Ectodermal cell (in vitro differentiated cells): ENCODE data around the gene SSC4D.
"Not testable (repeated sequence)": the region's sequence is repeated elsewhere in the genome, so short reads cannot be mapped to it uniquely, and the experiment has no call there.

Source experiments
- H3K27ac ChIP-seq: 2 replicates; pipeline ENCODE4 v1.7.0; 2013; ENCODE audit warnings: mild to moderate bottlenecking, low read depth, low read length; ENCODE audit not compliant: insufficient read depth, poor library complexity, severe bottlenecking
- H3K27me3 ChIP-seq: 2 replicates; pipeline ENCODE4 v1.7.0; 2013; ENCODE audit warnings: mild to moderate bottlenecking, low read length; ENCODE audit not compliant: insufficient read depth, control insufficient read depth, poor library complexity, severe bottlenecking
- H3K36me3 ChIP-seq: one replicate; pipeline ENCODE4 v1.7.0; 2013; ENCODE audit warnings: low read length; ENCODE audit not compliant: control insufficient read depth, insufficient read depth
- H3K4me1 ChIP-seq: one replicate; pipeline ENCODE4 v1.7.0; 2013; ENCODE audit warnings: low read length; ENCODE audit not compliant: control insufficient read depth, insufficient read depth
- H3K4me3 ChIP-seq: 2 replicates; pipeline ENCODE4 v1.7.0; 2013; ENCODE audit warnings: low read depth, low read length, control low read depth; ENCODE audit not compliant: insufficient read depth
- H3K9me3 ChIP-seq: 2 replicates; pipeline ENCODE4 v1.7.0; 2013; ENCODE audit warnings: mild to moderate bottlenecking, low read length, moderate library complexity; ENCODE audit not compliant: control insufficient read depth
- WGBS, 2 experiments: methylation state at CpG; one replicate each; pipeline ENCODE4 v1.1.7; 2013; ENCODE audit warnings: missing lambda C conversion rate in 2 of 2; 5-methylcytosine and 5-hydroxymethylcytosine counted together

The SSC4D gene

GRCh38 chr7:76430836-76431235, 21.3 kb upstream of the SSC4D start:
- Histone ChIP-seq H3K9me3 (no peaks in the 10 kb centered on the region), H3K27me3 (no peaks in the 10 kb centered on the region), H3K27ac (no peak overlapping the region), H3K4me1 (no peaks in the 10 kb centered on the region), H3K36me3 (no peaks in the 10 kb centered on the region), H3K4me3 (no peak overlapping the region)
- 91 to 97% methylated on average over 3 of the region's 3 CpGs for WGBS, 2 experiments

GRCh38 chr7:76430211-76430610, 20.7 kb upstream of the SSC4D start:
- Histone ChIP-seq H3K9me3 (no peaks in the 10 kb centered on the region), H3K27me3 (no peaks in the 10 kb centered on the region), H3K4me1 (no peaks in the 10 kb centered on the region), H3K27ac (no peak overlapping the region), H3K36me3 (no peaks in the 10 kb centered on the region), H3K4me3 (no peak overlapping the region)
- WGBS, 2 experiments = 91 to 95% methylated on average over 9 of the region's 9 CpGs

DNA sequence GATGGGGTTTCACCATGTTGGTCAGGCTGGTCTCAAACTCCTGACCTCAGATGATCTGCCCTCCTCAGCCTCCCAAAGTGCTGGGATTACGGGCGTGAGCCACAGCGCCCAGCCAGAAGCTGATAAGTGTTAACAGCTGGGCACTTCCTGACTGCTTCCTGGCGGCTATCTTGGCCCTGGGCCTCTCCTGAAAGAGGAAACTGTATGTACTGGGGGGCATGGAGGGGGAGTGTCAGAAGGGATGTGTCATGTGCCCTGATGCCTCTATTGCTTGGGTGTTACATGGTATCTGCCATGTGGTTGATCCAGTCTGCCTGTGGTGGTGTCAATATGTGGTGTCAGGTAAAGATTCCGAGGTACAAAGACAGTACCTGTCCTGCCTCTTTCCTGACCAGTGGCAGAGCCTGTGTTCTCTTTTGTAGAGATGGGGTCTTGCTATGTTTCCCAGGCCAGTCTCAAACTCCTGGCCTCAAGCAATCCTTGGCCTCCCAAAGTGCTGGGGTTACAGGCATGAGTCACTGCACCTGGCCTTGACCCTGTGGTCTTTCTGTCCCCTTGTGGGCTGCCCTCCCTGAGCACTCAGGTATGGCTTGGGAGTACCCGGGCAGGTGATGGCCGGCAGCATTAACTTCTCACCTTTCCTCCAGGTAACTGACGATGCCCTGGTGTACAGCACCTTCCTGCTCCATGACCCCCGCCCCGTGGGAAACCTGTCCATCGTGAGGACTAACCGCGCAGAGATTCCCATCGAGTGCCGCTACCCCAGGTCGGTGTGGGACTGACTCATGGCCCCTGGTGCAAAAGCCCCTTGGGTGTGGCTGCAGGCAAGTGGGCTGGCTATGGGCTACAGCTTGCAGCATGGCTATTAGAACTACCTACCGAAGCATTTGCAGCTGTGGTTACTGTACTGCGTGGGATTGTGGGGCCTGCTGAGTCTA, 19.6 kb upstream of the SSC4D start:
- Histone ChIP-seq H3K9me3 (no peaks in the 10 kb centered on the region), H3K27ac (no peak overlapping the region), H3K4me1 (no peaks in the 10 kb centered on the region), H3K4me3 (no peak overlapping the region), H3K27me3 (no peaks in the 10 kb centered on the region), H3K36me3 (no peaks in the 10 kb centered on the region)
- 92 to 93% methylated on average over 18 of the region's 18 CpGs for WGBS, 2 experiments

GRCh38 chr7:76428149-76428823, 18.8 kb upstream of the SSC4D start:
- Histone ChIP-seq H3K9me3 (no peaks in the 10 kb centered on the region), H3K4me1 (no peaks in the 10 kb centered on the region), H3K27ac (no peak overlapping the region), H3K4me3 (no peak overlapping the region), H3K27me3 (no peaks in the 10 kb centered on the region), H3K36me3 (no peaks in the 10 kb centered on the region)
- 89% methylated on average over 13 of the region's 13 CpGs for WGBS, 2 experiments

DNA sequence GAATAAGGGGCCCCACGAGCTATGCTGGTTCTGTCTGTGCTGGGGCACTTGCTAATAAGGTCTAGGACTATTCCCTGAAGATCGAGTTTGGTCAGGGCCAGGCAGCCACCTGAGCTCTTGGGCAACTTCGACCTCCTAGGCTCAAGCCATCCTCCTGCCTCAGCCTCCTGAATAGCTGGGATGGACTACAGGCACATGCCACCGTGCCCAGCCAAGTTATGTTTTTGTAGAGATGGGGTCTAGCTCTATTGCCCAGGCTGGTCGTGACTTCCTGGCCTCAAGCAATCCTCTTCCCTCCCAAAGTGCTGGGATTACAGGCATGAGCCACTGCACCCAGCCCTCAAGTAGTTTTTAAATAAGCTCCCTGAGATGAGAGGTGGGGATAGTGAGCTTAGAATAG, 18.1 kb upstream of the SSC4D start:
- Histone ChIP-seq H3K9me3 (no peaks in the 10 kb centered on the region), H3K27ac (no peak overlapping the region), H3K36me3 (no peaks in the 10 kb centered on the region), H3K4me1 (no peaks in the 10 kb centered on the region), H3K4me3 (no peak overlapping the region), H3K27me3 (no peaks in the 10 kb centered on the region)
- 88 to 91% methylated on average over 5 of the region's 5 CpGs for WGBS, 2 experiments

GRCh38 chr7:76426246-76426645, 16.7 kb upstream of the SSC4D start:
- Histone ChIP-seq H3K4me1 (no peaks in the 10 kb centered on the region), H3K36me3 (no peaks in the 10 kb centered on the region), H3K27me3 (no peaks in the 10 kb centered on the region), H3K27ac (no peak overlapping the region), H3K4me3 (no peak overlapping the region), H3K9me3 (no peaks in the 10 kb centered on the region)
- WGBS, 2 experiments = 89 to 92% methylated on average over 4 of the region's 4 CpGs

DNA sequence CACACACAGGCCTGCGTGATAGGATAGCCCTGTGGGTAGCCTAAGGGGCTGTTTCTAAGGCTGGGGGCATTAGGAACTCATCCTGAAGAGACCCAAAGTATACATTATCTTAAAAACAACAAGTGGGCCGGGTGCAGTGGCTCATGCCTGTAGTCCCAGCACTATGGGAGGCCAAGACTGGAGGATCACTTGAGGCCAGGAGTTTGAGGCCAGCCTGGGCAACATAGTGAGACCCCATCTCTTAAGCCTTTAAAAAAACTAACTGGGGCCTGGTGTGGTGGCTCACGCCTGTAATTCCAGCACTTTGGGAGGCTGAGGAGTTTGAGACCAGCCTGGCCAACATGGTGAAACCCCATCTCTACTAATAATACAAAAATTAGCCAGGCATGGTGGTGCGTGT, 16.1 kb upstream of the SSC4D start:
- 91 to 94% methylated on average over 4 of the region's 4 CpGs for WGBS, 2 experiments
- H3K9me3 ChIP-seq = not testable (repeated sequence)

GRCh38 chr7:76425156-76425555, 15.7 kb upstream of the SSC4D start:
- no peaks in the 10 kb centered on the region for H3K36me3 ChIP-seq
- no peaks in the 10 kb centered on the region for H3K9me3 ChIP-seq
- H3K27ac ChIP-seq = no peak overlapping the region
- no peaks in the 10 kb centered on the region for H3K4me1 ChIP-seq
- H3K4me3 ChIP-seq = no peak overlapping the region
- no peaks in the 10 kb centered on the region for H3K27me3 ChIP-seq
- 95 to 96% methylated on average over 9 of the region's 9 CpGs for WGBS, 2 experiments

More for the DNA sequence above, 16.1 kb upstream of the SSC4D start:
- H3K4me3 ChIP-seq, H3K27ac ChIP-seq, H3K36me3 ChIP-seq, H3K27me3 ChIP-seq, H3K4me1 ChIP-seq: not testable (repeated sequence)

DNA sequence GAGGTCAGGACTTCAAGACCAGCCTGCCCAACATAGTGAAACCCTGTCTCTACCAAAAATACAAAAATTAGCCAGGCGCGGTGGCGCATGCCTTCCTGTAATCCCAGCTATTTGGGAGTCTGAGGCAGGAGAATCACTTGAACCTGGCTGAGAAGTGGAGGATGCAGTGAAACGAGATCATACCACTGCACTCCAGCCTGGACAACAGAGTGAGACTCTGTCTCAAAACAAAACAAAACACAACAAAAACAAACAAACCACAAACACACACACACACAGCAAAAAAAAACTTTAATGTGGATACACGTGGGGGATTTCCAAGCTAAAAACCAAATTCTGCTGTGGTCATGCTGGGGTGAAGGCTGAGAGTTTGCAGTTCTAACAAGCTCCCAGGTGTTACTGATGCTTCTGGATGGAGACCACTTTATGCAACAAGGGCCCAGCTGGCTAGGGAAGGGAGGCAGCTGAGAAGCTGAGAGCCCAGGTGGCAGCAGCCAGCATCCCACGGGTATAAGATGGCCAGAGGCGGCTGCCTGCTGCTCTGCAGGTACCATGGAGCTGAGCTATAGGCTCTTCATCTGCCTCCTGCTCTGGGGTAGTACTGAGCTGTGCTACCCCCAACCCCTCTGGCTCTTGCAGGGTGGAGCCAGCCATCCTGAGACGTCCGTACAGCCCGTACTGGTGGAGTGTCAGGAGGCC, 15.1 kb upstream of the SSC4D start, which contains the start of gene ZP3:
ZP3 (plus strand) TSS at position 538 of the 699 bp plus-strand sequence; CDS start at position 553, 15 bp downstream.
- no peaks in the 10 kb centered on the region for H3K9me3 ChIP-seq
- H3K4me3 ChIP-seq = no peak within 1 kb of the TSS
- 93% methylated on average over 10 of the region's 10 CpGs for WGBS, 2 experiments
- no peaks in the 10 kb centered on the region for H3K4me1 ChIP-seq
- no peak within 1 kb of the TSS for H3K27ac ChIP-seq
- H3K27me3 ChIP-seq = no peaks in the 10 kb centered on the region
- no peaks in the 10 kb centered on the region for H3K36me3 ChIP-seq
